GM12865 (cell line): ENCODE measurements around the gene MPV17.

Experiments used
- DNase-seq: peaks from one replicate; pipeline ENCODE4 v3.0.0; 2010; ENCODE audit warnings: low read depth
- H3K4me3 ChIP-seq: 2 replicates; pipeline ENCODE4 v1.5.1; 2011; ENCODE audit warnings: mild to moderate bottlenecking, low read depth, low read length, control low read depth
- TF ChIP-seq, protein P1 (sequence below): IDR thresholded peaks from 2 replicates; pipeline ENCODE4 v1.5.1; 2011; ENCODE audit warnings: low read length, control low read depth, low read depth, inconsistent platforms; ENCODE audit not compliant: insufficient read depth; ENCODE audit errors: missing control alignments

MPV17 gene

GRCh38 chr2:27264753-27265535 is 58.0 kb downstream of the MPV17 start:
- TF ChIP-seq, protein P1, sequence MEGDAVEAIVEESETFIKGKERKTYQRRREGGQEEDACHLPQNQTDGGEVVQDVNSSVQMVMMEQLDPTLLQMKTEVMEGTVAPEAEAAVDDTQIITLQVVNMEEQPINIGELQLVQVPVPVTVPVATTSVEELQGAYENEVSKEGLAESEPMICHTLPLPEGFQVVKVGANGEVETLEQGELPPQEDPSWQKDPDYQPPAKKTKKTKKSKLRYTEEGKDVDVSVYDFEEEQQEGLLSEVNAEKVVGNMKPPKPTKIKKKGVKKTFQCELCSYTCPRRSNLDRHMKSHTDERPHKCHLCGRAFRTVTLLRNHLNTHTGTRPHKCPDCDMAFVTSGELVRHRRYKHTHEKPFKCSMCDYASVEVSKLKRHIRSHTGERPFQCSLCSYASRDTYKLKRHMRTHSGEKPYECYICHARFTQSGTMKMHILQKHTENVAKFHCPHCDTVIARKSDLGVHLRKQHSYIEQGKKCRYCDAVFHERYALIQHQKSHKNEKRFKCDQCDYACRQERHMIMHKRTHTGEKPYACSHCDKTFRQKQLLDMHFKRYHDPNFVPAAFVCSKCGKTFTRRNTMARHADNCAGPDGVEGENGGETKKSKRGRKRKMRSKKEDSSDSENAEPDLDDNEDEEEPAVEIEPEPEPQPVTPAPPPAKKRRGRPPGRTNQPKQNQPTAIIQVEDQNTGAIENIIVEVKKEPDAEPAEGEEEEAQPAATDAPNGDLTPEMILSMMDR = peak; percentile 66
- peak; percentile 74 for DNase-seq
- H3K4me3 ChIP-seq = peak overlapping the region; percentile 58

- TF ChIP-seq, protein P1 = no peak
- no peak for DNase-seq
- H3K4me3 ChIP-seq = peak overlapping the region; percentile 58
These were observed 58.6 kb downstream of the MPV17 start for GRCh38 chr2:27264253-27264752.

- no peak for DNase-seq
- H3K4me3 ChIP-seq = peak overlapping the region; percentile 50
- TF ChIP-seq, protein P1 = no peak
These were observed 59.3 kb downstream of the MPV17 start for GRCh38 chr2:27263287-27264252.

GRCh38 chr2:27262379-27263286 is 60.3 kb downstream of the MPV17 start, which contains the start of gene SLC30A3:
Gene SLC30A3, minus strand, starts transcription at chr2:27263047. Its CDS starts 141 bp downstream, at chr2:27262906.
- DNase-seq = peak; percentile 71
- TF ChIP-seq, protein P1 = no peak
- peak within 1 kb of the TSS; percentile 50 for H3K4me3 ChIP-seq

DNA sequence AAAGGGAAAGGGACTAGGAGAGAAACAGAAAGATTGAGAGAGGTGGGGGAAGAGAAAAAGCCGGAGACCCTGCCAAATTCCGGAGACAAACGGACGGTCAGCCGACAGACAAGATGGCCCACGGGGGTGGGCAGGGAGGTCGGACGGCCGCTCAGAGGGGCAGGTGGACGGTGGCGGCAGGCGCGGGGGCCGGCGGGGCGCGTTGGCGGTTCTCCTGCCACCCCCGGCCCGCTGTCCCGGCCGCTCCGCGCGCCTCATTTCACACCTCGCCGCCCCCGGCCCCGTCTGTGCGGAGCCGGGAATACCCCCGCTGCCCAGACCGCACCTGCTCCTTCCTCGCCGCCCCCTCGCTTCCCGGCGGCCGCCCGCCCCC is 61.0 kb downstream of the MPV17 start:
- DNase-seq = no peak
- TF ChIP-seq, protein P1 = no peak
- H3K4me3 ChIP-seq = no peak overlapping the region
